IMR-90 (cell line): ENCODE measurements around the gene PAQR5. TPM values are rescaled to one million over a fixed set of nuclear protein-coding genes. Genes with fewer than 3 reads are reported as not detected.
A peak's percentile ranks its signal among the peaks of the same experiment; 100 is the strongest.

Experiments
- ATAC-seq: fragments of 200-7000 bp; cut with Tn5 transposase; 2 replicates; pipeline ENCODE4 v1.9.1; 2020; ENCODE audit warnings: low read depth, mild to moderate bottlenecking, moderate library complexity
- BruUV-seq: library from RNA; stranded (reverse); fragments of 400-500 nt; replicated peaks from 2 replicates; lab custom pipeline; 2021; lab: Mats Ljungman, UMichigan
- CTCF ChIA-PET: fragments of 300-600 bp; formaldehyde crosslinking; extraction: SDS; loops from one replicate; lab custom pipeline; 2021; ENCODE audit warnings: antibody characterized with exemption; lab: Yijun Ruan, JAX
- POLR2A ChIA-PET: fragments of 300-600 bp; sonication (Branson Sonifier 250); formaldehyde crosslinking; loops from one replicate; lab custom pipeline; 2022; ENCODE audit warnings: antibody characterized with exemption; ENCODE audit not compliant: unreplicated experiment; lab: Charles Lee
- DNase-seq: peaks from one replicate; pipeline ENCODE4 v3.0.0; 2013
- H2AFZ ChIP-seq: replicated peaks from 2 replicates; pipeline ENCODE3; 2013; ENCODE audit warnings: low read length, mild to moderate bottlenecking; ENCODE audit not compliant: poor library complexity
- H2AK5ac ChIP-seq: 2 replicates; pipeline ENCODE4 v1.6.1; 2013; ENCODE audit warnings: low read depth, low read length, inconsistent platforms
- H2AK9ac ChIP-seq: replicated peaks from 2 replicates; pipeline ENCODE3; 2013; ENCODE audit warnings: mild to moderate bottlenecking, low read depth, low read length, moderate library complexity; ENCODE audit not compliant: poor library complexity
- H2BK120ac ChIP-seq: 2 replicates; pipeline ENCODE4 v1.6.1; 2013; ENCODE audit warnings: low read depth, low read length, inconsistent platforms
- H2BK15ac ChIP-seq: 3 replicates; pipeline ENCODE4 v1.6.1; 2013; ENCODE audit warnings: low read depth, low read length, inconsistent platforms
- H2BK20ac ChIP-seq: 2 replicates; pipeline ENCODE4 v1.6.1; 2013; ENCODE audit warnings: low read depth, mild to moderate bottlenecking, inconsistent platforms, low read length, moderate library complexity
- H2BK5ac ChIP-seq: 2 replicates; pipeline ENCODE4 v1.6.1; 2013; ENCODE audit warnings: mild to moderate bottlenecking, low read depth, low read length, inconsistent platforms; ENCODE audit not compliant: poor library complexity, severe bottlenecking
- H3K14ac ChIP-seq: replicated peaks from 2 replicates; pipeline ENCODE4 v1.6.1; 2013; ENCODE audit warnings: low read depth, low read length, inconsistent platforms
- H3K18ac ChIP-seq: 2 replicates; pipeline ENCODE4 v1.6.1; 2013; ENCODE audit warnings: low read depth, low read length, control low read depth
- H3K23ac ChIP-seq: 2 replicates; pipeline ENCODE4 v1.6.1; 2013; ENCODE audit warnings: low read depth, low read length, inconsistent platforms
- H3K27ac ChIP-seq: 2 replicates; pipeline ENCODE4 v1.5.1; 2013; ENCODE audit warnings: mild to moderate bottlenecking, control low read depth, low read length; ENCODE audit not compliant: insufficient read depth
- H3K27me3 ChIP-seq: 2 replicates; pipeline ENCODE4 v1.6.1; 2013; ENCODE audit warnings: low read length; ENCODE audit not compliant: control insufficient read depth, insufficient read depth
- H3K36me3 ChIP-seq: 2 replicates; pipeline ENCODE4 v1.6.1; 2013; ENCODE audit warnings: low read length, mixed read lengths; ENCODE audit not compliant: control insufficient read depth, insufficient read depth
- H3K4ac ChIP-seq: 2 replicates; pipeline ENCODE4 v1.6.1; 2013; ENCODE audit warnings: low read depth, low read length, inconsistent platforms
- H3K4me1 ChIP-seq: 2 replicates; pipeline ENCODE4 v1.6.1; 2013; ENCODE audit warnings: low read length, mixed read lengths; ENCODE audit not compliant: control insufficient read depth, insufficient read depth
- H3K4me2 ChIP-seq: 2 replicates; pipeline ENCODE4 v1.6.1; 2013; ENCODE audit warnings: low read depth, mild to moderate bottlenecking, control low read depth, low read length, moderate library complexity
- H3K4me3 ChIP-seq: 2 replicates; pipeline ENCODE4 v1.5.1; 2013; ENCODE audit warnings: low read depth, mild to moderate bottlenecking, control low read depth, low read length, moderate library complexity; ENCODE audit not compliant: insufficient read depth
- H3K56ac ChIP-seq: 2 replicates; pipeline ENCODE4 v1.6.1; 2013; ENCODE audit warnings: low read length, inconsistent platforms; ENCODE audit not compliant: insufficient read depth; ENCODE audit errors: extremely low read depth
- H3K79me1 ChIP-seq, 2 experiments: 2 replicates each; pipeline ENCODE4 v1.6.1; 2013; ENCODE audit warnings: low read length in 2 of 2, inconsistent platforms in 1 of 2, low read depth in 1 of 2
- H3K9ac ChIP-seq: 2 replicates; pipeline ENCODE4 v1.6.1; 2013; ENCODE audit warnings: low read depth, low read length, control low read depth
- H3K9me1 ChIP-seq: 2 replicates; pipeline ENCODE4 v1.6.1; 2013; ENCODE audit warnings: low read length, inconsistent platforms; ENCODE audit not compliant: insufficient read depth
- H3K9me3 ChIP-seq: 2 replicates; pipeline ENCODE4 v1.6.1; 2013; ENCODE audit warnings: low read length; ENCODE audit not compliant: control insufficient read depth, insufficient read depth
- H4K20me1 ChIP-seq: 2 replicates; pipeline ENCODE4 v1.6.1; 2013; ENCODE audit warnings: low read length, inconsistent platforms; ENCODE audit not compliant: insufficient read depth
- H4K5ac ChIP-seq: 2 replicates; pipeline ENCODE4 v1.6.1; 2013; ENCODE audit warnings: mild to moderate bottlenecking, low read depth, low read length, control low read depth
- H4K8ac ChIP-seq, 2 experiments: 2 replicates each; pipeline ENCODE4 v1.6.1; 2013; ENCODE audit warnings: low read depth in 2 of 2, low read length in 2 of 2, control low read depth in 1 of 2, inconsistent platforms in 1 of 2
- H4K91ac ChIP-seq: 2 replicates; pipeline ENCODE4 v1.6.1; 2013; ENCODE audit warnings: low read depth, low read length, inconsistent platforms; ENCODE audit not compliant: insufficient read depth
- FOS ChIP-seq: fragments of 150-350 bp; IDR thresholded peaks from 2 replicates; pipeline ENCODE4 v1.6.1; 2016; ENCODE audit warnings: low read depth, low read length
- MAZ ChIP-seq: IDR thresholded peaks from 2 replicates; pipeline ENCODE4 v1.6.1; 2012; ENCODE audit warnings: low read depth, mild to moderate bottlenecking, low read length, improper control_type of control experiment, moderate library complexity, borderline replicate concordance
- NFE2L2 ChIP-seq: fragments of 150-350 bp; IDR thresholded peaks from 2 replicates; pipeline ENCODE4 v1.6.1; 2016; ENCODE audit warnings: low read depth, mild to moderate bottlenecking, low read length
- USF2 ChIP-seq: fragments of 150-350 bp; IDR thresholded peaks from 2 replicates; pipeline ENCODE4 v1.6.1; 2017; ENCODE audit warnings: mild to moderate bottlenecking, antibody characterized with exemption, low read length, low read depth
- WGBS, 2 experiments: methylation state at CpG; one replicate each; pipeline versions ENCODE4 v1.1.5 to v1.1.7; 2013; ENCODE audit warnings: missing lambda C conversion rate in 2 of 2; ENCODE audit not compliant: insufficient read length in 1 of 2; ENCODE audit errors: extremely low coverage in 2 of 2; 5-methylcytosine and 5-hydroxymethylcytosine counted together
- dilution Hi-C: fragments of 300-500 bp; cut with HindIII; formaldehyde crosslinking; loops from one replicate; pipeline ENCODE4 v1.14.3; 2018; ENCODE audit warnings: low sequenced_read_pairs; ENCODE audit not compliant: unreplicated experiment
- in situ Hi-C: fragments of 300-500 bp; cut with MboI; formaldehyde crosslinking; loops from 3 replicates; pipeline ENCODE4 v1.14.3; 2019; ENCODE audit warnings: low sequenced_read_pairs, inconsistent platforms, mixed read lengths
- intact Hi-C: fragments of 100-400 bp; cut with micrococcal nuclease; formaldehyde crosslinking; loops from 2 replicates; pipeline ENCODE4 v1.10.0; 2022
- polyA plus RNA-seq, 3 experiments: library from polyadenylated mRNA; depleted of rRNA; stranded (reverse); fragments of >200 nt; gene quantifications; 2 replicates each; pipeline ENCODE4 v1.2.3, GENCODE V29; 2012; ENCODE audit warnings: low replicate concordance in 1 of 3
- total RNA-seq: library from RNA; depleted of rRNA; stranded (reverse); fragments of >200 nt; gene quantifications from 2 replicates; pipeline ENCODE4 v1.2.3, GENCODE V29; 2012

PAQR5 gene
- total and polyA plus RNA-seq, 2 of the 4 experiments (the other 2 are of a cell fraction), result 2.3 to 2.7 TPM

- Histone ChIP-seq H4K8ac (no peak overlapping the region), H3K36me3 (0 out of 2 replicates have a peak, but pooled peaks cover 1% of the 10 kb centered on the region), H3K4me2 (no peak overlapping the region), H3K9me1 (peaks cover 4% of the 10 kb centered on the region), H3K18ac (no peak overlapping the region), H2BK5ac (no peak overlapping the region), H3K4me3 (no peak overlapping the region), H3K27me3 (no peaks in the 10 kb centered on the region), H3K23ac (no peak overlapping the region), H2BK120ac (no peak overlapping the region), H4K91ac (no peak overlapping the region), H3K9me3 (no peaks in the 10 kb centered on the region), H3K79me1 (no peaks in the 10 kb centered on the region), H3K9ac (no peak overlapping the region), H4K5ac (no peak overlapping the region), H2BK20ac (no peak overlapping the region), H2AFZ (no peak overlapping the region), H3K56ac (no peak overlapping the region), H3K27ac (no peak overlapping the region), H2AK5ac (no peak overlapping the region), H2AK9ac (no peak overlapping the region), H2BK15ac (no peak overlapping the region), H3K4ac (no peak overlapping the region), H4K20me1 (no peaks in the 10 kb centered on the region), H3K4me1 (0 out of 2 replicates have a peak, but pooled peaks cover 2% of the 10 kb centered on the region), H3K14ac (peak overlapping the region; percentile 9; the same call in 1 of the 2 replicates)
- TF ChIP-seq FOS (no peak), USF2 (no peak), NFE2L2 (no peak), MAZ (no peak)
- in situ Hi-C loops, result no loop called here
- intact Hi-C loops, result no loop called here
- BruUV-seq, result no TSS peak
- dilution Hi-C loops, result no loop called here
- POLR2A ChIA-PET, result no interaction called here
- ATAC-seq (no peak), DNase-seq (no peak)
- 81% methylated on average over 3 of the region's 7 CpGs; no CpG with 5 or more reads in 1 of the 2 experiments for WGBS, 2 experiments
- CTCF ChIA-PET, result no interaction called here
These were observed 41.7 kb downstream of the PAQR5 start for GRCh38 chr15:69340243-69340900.
